Erythroblast (primary cell): ENCODE measurements around the gene WFDC9.
"Not testable (repeated sequence)": the region's sequence is repeated elsewhere in the genome, so short reads cannot be mapped to it uniquely, and the experiment has no call there.

Experiments used
- GATA1 ChIP-seq: IDR thresholded peaks from 2 replicates; pipeline ENCODE4 v1.6.1; 2011; ENCODE audit warnings: low read depth, mild to moderate bottlenecking, control low read depth, low read length, moderate library complexity
- POLR2A ChIP-seq: IDR thresholded peaks from 2 replicates; pipeline ENCODE4 v1.6.1; 2011; ENCODE audit warnings: mild to moderate bottlenecking, low read length

DNA sequence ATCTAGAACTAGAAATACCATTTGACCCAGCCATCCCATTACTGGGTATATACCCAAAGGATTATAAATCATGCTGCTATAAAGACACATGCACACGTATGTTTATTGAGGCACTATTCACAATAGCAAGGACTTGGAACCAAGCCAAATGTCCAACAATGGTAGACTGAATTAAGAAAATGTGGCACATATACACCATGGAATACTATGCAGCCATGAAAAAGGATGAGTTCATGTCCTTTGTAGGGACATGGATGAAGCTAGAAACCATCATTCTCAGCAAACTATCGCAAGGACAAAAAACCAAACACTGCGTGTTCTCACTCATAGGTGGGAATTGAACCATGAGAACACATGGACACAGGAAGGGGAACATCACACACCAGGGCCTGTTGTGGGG lies 26.0 kb upstream of the WFDC9 start:
- not testable (repeated sequence) for TF ChIP-seq POLR2A, GATA1
